HepG2 (cell line): ENCODE results near the gene BTBD17. TPM values are rescaled to one million over a fixed set of nuclear protein-coding genes. Genes with fewer than 3 reads are reported as not detected.

Source experiments
- ELF3 ChIP-seq: IDR thresholded peaks from 2 replicates; pipeline ENCODE4 v1.6.1; 2016; ENCODE audit warnings: missing genetic modification reagents, missing compliant biosample characterization
- FIP1L1 ChIP-seq: fragments of 200-400 bp; formaldehyde crosslinking; IDR thresholded peaks from 2 replicates; pipeline ENCODE4 v1.6.1; 2018; ENCODE audit warnings: low read depth, mild to moderate bottlenecking, low read length, moderate library complexity, borderline replicate concordance; ENCODE audit not compliant: insufficient read depth
- HDAC2 ChIP-seq: sonication (generic); formaldehyde crosslinking; IDR thresholded peaks from 2 replicates; pipeline ENCODE4 v1.4.0; 2020; ENCODE audit warnings: missing genetic modification reagents
- KDM3A ChIP-seq: IDR thresholded peaks from 2 replicates; pipeline ENCODE4 v1.6.1; 2018; ENCODE audit warnings: low read depth, missing compliant biosample characterization
- KLF6 ChIP-seq: IDR thresholded peaks from 2 replicates; pipeline ENCODE4 v1.8.0; 2016; ENCODE audit warnings: missing biosample characterization, missing genetic modification reagents
- MED1 ChIP-seq: sonication (generic); formaldehyde crosslinking; IDR thresholded peaks from 2 replicates; pipeline ENCODE4 v1.4.0; 2020; ENCODE audit warnings: missing genetic modification reagents
- MIER2 ChIP-seq: IDR thresholded peaks from 2 replicates; pipeline ENCODE4 v1.6.1; 2016; ENCODE audit warnings: missing biosample characterization, missing genetic modification reagents
- NR2C2 ChIP-seq: sonication (generic); formaldehyde crosslinking; IDR thresholded peaks from 2 replicates; pipeline ENCODE4 v1.4.0; 2020; ENCODE audit warnings: missing genetic modification reagents, mild to moderate bottlenecking, moderate library complexity, borderline replicate concordance
- NR2F6 ChIP-seq, 2 experiments: IDR thresholded peaks; 2 replicates each; pipeline ENCODE4 v1.6.1; 2016; ENCODE audit warnings: antibody characterized with exemption in 1 of 2, mild to moderate bottlenecking in 1 of 2
- POGZ ChIP-seq: sonication (generic); formaldehyde crosslinking; IDR thresholded peaks from 2 replicates; pipeline ENCODE4 v1.4.0; 2020; ENCODE audit warnings: mild to moderate bottlenecking, missing genetic modification reagents
- SAP130 ChIP-seq: IDR thresholded peaks from 2 replicates; pipeline ENCODE4 v1.6.1; 2016; ENCODE audit warnings: low read depth
- SOX13 ChIP-seq, 3 experiments: fragments of 450-650 bp in 1 of 3; sonication (generic) in 1 of 3; formaldehyde crosslinking in 1 of 3; IDR thresholded peaks in 2 of 3; conservative IDR thresholded peaks in 1 of 3; 2 replicates each; pipeline versions ENCODE4 v1.5.0 to v1.6.1; 2016 to 2020; ENCODE audit warnings: antibody characterized with exemption in 1 of 3, mild to moderate bottlenecking in 1 of 3, missing compliant biosample characterization in 1 of 3, missing genetic modification reagents in 1 of 3, moderate library complexity in 1 of 3
- TRAFD1 ChIP-seq: sonication (generic); formaldehyde crosslinking; IDR thresholded peaks from 2 replicates; pipeline ENCODE4 v1.5.1; 2020; ENCODE audit warnings: missing genetic modification reagents, mild to moderate bottlenecking, borderline replicate concordance
- ZBTB25 ChIP-seq: IDR thresholded peaks from 2 replicates; pipeline ENCODE4 v1.6.1; 2018; ENCODE audit warnings: missing genetic modification reagents
- ZFP1 ChIP-seq: IDR thresholded peaks from 2 replicates; pipeline ENCODE4 v1.6.1; 2016
- ZNF230 ChIP-seq: sonication (generic); formaldehyde crosslinking; IDR thresholded peaks from 2 replicates; pipeline ENCODE4 v1.4.0; 2020; ENCODE audit warnings: mild to moderate bottlenecking, missing genetic modification reagents
- ZNF343 ChIP-seq: sonication (generic); formaldehyde crosslinking; IDR thresholded peaks from 2 replicates; pipeline ENCODE4 v1.4.0; 2020; ENCODE audit warnings: mild to moderate bottlenecking, missing genetic modification reagents
- ZNF484 ChIP-seq: sonication (generic); formaldehyde crosslinking; IDR thresholded peaks from 2 replicates; pipeline ENCODE4 v1.5.1; 2020; ENCODE audit warnings: mild to moderate bottlenecking, low read depth, missing genetic modification reagents, borderline replicate concordance
- ZNF572 ChIP-seq: sonication (generic); formaldehyde crosslinking; IDR thresholded peaks from 2 replicates; pipeline ENCODE4 v1.5.1; 2020; ENCODE audit warnings: mild to moderate bottlenecking, missing genetic modification reagents
- ZNF616 ChIP-seq: sonication (generic); formaldehyde crosslinking; IDR thresholded peaks from 2 replicates; pipeline ENCODE4 v1.5.0; 2020; ENCODE audit warnings: low read depth, mild to moderate bottlenecking, missing genetic modification reagents
- ZNF747 ChIP-seq: sonication (generic); formaldehyde crosslinking; IDR thresholded peaks from 2 replicates; pipeline ENCODE4 v1.8.1; 2023; ENCODE audit warnings: missing genetic modification reagents, mild to moderate bottlenecking, borderline replicate concordance
- ZNF776 ChIP-seq: sonication (generic); formaldehyde crosslinking; IDR thresholded peaks from 2 replicates; pipeline ENCODE4 v1.4.0; 2020; ENCODE audit warnings: mild to moderate bottlenecking, missing genetic modification reagents
- polyA plus RNA-seq, 8 experiments: library from polyadenylated mRNA; depleted of rRNA in 3 of 8; stranded (reverse) in 7 of 8; unstranded in 1 of 8; fragments of >200 nt; fragmentation: Illumina TruSeq in 4 of 8; extraction: Trizol in 4 of 8; gene quantifications; 2 replicates each; pipeline versions ENCODE4 v1.2.1 to v1.2.3, GENCODE V29; 2011 to 2016; ENCODE audit warnings: low read depth in 4 of 8, missing spikeins in 1 of 8, mixed read lengths in 1 of 8; ENCODE audit not compliant: insufficient read depth in 1 of 8
- total RNA-seq, 5 experiments: library from RNA; depleted of rRNA; stranded (reverse); fragments of >200 nt; fragmentation: Illumina TruSeq; extraction: Trizol; gene quantifications; 2 replicates each; pipeline ENCODE4 v1.2.3, GENCODE V29; 2016; ENCODE audit warnings: low read depth in 1 of 5
- TF ChIP-seq, protein P1 (sequence below): sonication (generic); formaldehyde crosslinking; IDR thresholded peaks from 2 replicates; pipeline ENCODE4 v1.4.0; 2020; ENCODE audit warnings: low read depth, mild to moderate bottlenecking, missing genetic modification reagents
- TF ChIP-seq, protein P2 (sequence below): IDR thresholded peaks from 2 replicates; pipeline ENCODE4 v1.6.1; 2016; ENCODE audit warnings: mild to moderate bottlenecking

The BTBD17 gene
- total and polyA plus RNA-seq, 2 of the 13 experiments (the other 11 are each of a cell fraction or from before 2014, with no cell fraction given) = not detected

- TF ChIP-seq TRAFD1 (peak; percentile 85; the same call in 1 of the 2 replicates), KLF6 (CRISPR knock-in tag) (no peak), ZNF747 (no peak), ZNF343 (CRISPR knock-in tag) (0 out of 2 replicates have a peak, but pooled peaks have one; percentile 29), SOX13 (IDR thresholded peaks at IDR 0.05) (no peak), SOX13 (CRISPR knock-in tag; conservative IDR thresholded peaks at IDR 0.05 in 1 of 2, IDR thresholded peaks at IDR 0.05 in 1 of 2) (peak in 1 of 2 experiments; percentile 33; a peak in 1 of 4 replicates), KDM3A (peak; percentile 83), HDAC2 (CRISPR knock-in tag) (peak; percentile 35; the same call in 1 of the 2 replicates), NR2C2 (CRISPR knock-in tag) (peak; percentile 57; the same call in 1 of the 2 replicates), ZNF616 (CRISPR knock-in tag) (no peak), MED1 (CRISPR knock-in tag) (peak; percentile 63), NR2F6 (IDR thresholded peaks at IDR 0.05) (no peak), NR2F6 (CRISPR knock-in tag; IDR thresholded peaks at IDR 0.05) (peak; percentile 30; the same call in 1 of the 2 replicates), ZNF572 (CRISPR knock-in tag) (peak; percentile 54; the same call in 1 of the 2 replicates), POGZ (CRISPR knock-in tag) (0 out of 2 replicates have a peak, but pooled peaks have one; percentile 32), SAP130 (CRISPR knock-in tag) (peak; percentile 48; the same call in 1 of the 2 replicates), ELF3 (CRISPR knock-in tag) (peak; percentile 57; the same call in 1 of the 2 replicates), ZNF484 (no peak), ZBTB25 (peak; percentile 59; the same call in 1 of the 2 replicates), ZNF776 (CRISPR knock-in tag) (0 out of 2 replicates have a peak, but pooled peaks have one; percentile 25), MIER2 (CRISPR knock-in tag) (peak; percentile 30; the same call in 1 of the 2 replicates), ZFP1 (CRISPR knock-in tag) (0 out of 2 replicates have a peak, but pooled peaks have one; percentile 46), FIP1L1 (0 out of 2 replicates have a peak, but pooled peaks have one; percentile 52), ZNF230 (CRISPR knock-in tag) (0 out of 2 replicates have a peak, but pooled peaks have one; percentile 45)
- TF ChIP-seq, protein P1, sequence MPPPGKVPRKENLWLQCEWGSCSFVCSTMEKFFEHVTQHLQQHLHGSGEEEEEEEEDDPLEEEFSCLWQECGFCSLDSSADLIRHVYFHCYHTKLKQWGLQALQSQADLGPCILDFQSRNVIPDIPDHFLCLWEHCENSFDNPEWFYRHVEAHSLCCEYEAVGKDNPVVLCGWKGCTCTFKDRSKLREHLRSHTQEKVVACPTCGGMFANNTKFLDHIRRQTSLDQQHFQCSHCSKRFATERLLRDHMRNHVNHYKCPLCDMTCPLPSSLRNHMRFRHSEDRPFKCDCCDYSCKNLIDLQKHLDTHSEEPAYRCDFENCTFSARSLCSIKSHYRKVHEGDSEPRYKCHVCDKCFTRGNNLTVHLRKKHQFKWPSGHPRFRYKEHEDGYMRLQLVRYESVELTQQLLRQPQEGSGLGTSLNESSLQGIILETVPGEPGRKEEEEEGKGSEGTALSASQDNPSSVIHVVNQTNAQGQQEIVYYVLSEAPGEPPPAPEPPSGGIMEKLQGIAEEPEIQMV = peak; percentile 39; the same call in 1 of the 2 replicates
- TF ChIP-seq, protein P2, sequence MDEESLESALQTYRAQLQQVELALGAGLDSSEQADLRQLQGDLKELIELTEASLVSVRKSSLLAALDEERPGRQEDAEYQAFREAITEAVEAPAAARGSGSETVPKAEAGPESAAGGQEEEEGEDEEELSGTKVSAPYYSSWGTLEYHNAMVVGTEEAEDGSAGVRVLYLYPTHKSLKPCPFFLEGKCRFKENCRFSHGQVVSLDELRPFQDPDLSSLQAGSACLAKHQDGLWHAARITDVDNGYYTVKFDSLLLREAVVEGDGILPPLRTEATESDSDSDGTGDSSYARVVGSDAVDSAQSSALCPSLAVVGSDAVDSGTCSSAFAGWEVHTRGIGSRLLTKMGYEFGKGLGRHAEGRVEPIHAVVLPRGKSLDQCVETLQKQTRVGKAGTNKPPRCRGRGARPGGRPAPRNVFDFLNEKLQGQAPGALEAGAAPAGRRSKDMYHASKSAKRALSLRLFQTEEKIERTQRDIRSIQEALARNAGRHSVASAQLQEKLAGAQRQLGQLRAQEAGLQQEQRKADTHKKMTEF = 0 out of 2 replicates have a peak, but pooled peaks have one; percentile 52
Observed at GRCh38 chr17:74379495-74380085, 17.9 kb upstream of the BTBD17 start (continued).
